ENCODE results near the gene LKAAEAR1.

LKAAEAR1 gene

GRCh38 chr20:64109831-64110391 is 25.7 kb upstream of the LKAAEAR1 start:
- Histone ChIP-seq H3K27ac (ENCODE audit: low read depth, low read length, poor library complexity, severe bottlenecking) (no peak overlapping the region), H3F3A (ENCODE audit: insufficient read depth, low read length) (no peaks in the 10 kb centered on the region), H3K36me3 (ENCODE audit: insufficient read depth, low read length) (no peaks in the 10 kb centered on the region), H3K9ac (ENCODE audit: low read length) (no peak overlapping the region), H3K9me3 (ENCODE audit: low read length) (no peaks in the 10 kb centered on the region), H2AFZ (ENCODE audit: low read length) (no peak overlapping the region), H3K9me2 (ENCODE audit: low read depth, low read length) (no peaks in the 10 kb centered on the region), H3K79me2 (ENCODE audit: insufficient read depth, low read length) (no peaks in the 10 kb centered on the region), H4K20me1 (ENCODE audit: insufficient read depth, low read length) (no peaks in the 10 kb centered on the region), H3K4me1 (ENCODE audit: insufficient read depth, low read length, severe bottlenecking) (peaks cover 16% of the 10 kb centered on the region), H3K27me3 (ENCODE audit: insufficient read depth, low read length) (peaks cover 7% of the 10 kb centered on the region; the same call in 1 of the 2 replicates), H3K4me3 (ENCODE audit: low read depth, low read length, poor library complexity, severe bottlenecking) (no peak overlapping the region), H3K4me2 (ENCODE audit: low read length) (no peak overlapping the region)
- no peak for TF ChIP-seq EZH2 (IDR thresholded peaks at IDR 0.05; ENCODE audit: borderline replicate concordance, low read length)
- TF ChIP-seq CTCF (IDR thresholded peaks at IDR 0.05; ENCODE audit: low read length): no peak

DNA sequence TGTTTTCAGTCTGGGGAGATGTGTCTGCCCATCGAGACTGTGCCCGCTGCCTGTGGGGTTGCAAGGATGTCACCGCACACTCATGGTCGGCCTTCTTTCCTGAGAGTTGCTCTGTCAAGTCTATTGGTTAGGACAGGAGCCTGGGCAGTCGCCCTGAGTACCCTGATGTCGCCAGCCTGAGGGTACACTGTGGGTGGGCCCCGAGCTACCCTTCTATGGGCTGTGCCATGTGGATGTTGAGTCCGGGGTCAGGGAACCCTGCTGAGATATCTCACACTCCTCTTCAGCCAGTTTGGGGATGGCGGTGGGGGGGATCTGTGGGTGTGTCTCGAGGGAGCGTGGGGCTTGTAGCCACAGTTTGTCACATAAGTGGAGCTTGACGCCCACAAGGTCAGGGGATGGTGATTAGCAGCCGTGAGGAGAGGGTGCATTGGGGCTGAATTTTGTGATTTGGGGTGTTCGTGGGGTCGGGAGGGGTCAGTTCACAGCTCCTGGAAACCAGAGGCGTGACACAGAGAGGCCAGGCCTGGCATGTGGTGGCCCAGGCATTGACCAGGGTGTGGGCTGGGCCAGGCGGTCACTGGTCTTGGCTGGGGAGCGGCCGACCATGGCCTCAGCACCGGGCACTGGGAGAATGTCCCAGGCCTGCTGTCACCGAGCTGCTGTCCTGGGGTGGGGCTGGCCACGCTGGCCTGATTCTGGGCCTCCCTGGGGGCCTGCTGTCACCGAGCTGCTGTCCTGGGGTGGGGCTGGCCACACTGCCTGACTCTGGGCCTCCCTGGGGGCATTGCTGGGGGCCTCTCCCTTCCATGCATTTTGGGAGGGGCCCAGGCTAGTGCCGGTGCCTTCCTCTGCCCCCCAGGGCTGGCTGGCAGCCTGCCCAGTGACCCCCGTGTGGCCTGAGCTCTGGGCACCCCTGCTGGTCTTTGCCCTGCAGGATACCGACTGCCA is 24.8 kb upstream of the LKAAEAR1 start:
- H3K4me1 ChIP-seq (ENCODE audit: insufficient read depth, low read length, severe bottlenecking): peaks cover 16% of the 10 kb centered on the region
- peaks cover 7% of the 10 kb centered on the region; the same call in 1 of the 2 replicates for H3K27me3 ChIP-seq (ENCODE audit: insufficient read depth, low read length)
- H3K4me2 ChIP-seq (ENCODE audit: low read length): peak overlapping the region; percentile 13; the same call in 1 of the 2 replicates
- no peak overlapping the region for H3K9ac ChIP-seq (ENCODE audit: low read length)
- no peaks in the 10 kb centered on the region for H3K79me2 ChIP-seq (ENCODE audit: insufficient read depth, low read length)
- no peaks in the 10 kb centered on the region for H3K36me3 ChIP-seq (ENCODE audit: insufficient read depth, low read length)
- H3K27ac ChIP-seq (ENCODE audit: low read depth, low read length, poor library complexity, severe bottlenecking): no peak overlapping the region
- no peak overlapping the region for H2AFZ ChIP-seq (ENCODE audit: low read length)
- H4K20me1 ChIP-seq (ENCODE audit: insufficient read depth, low read length): no peaks in the 10 kb centered on the region
- no peaks in the 10 kb centered on the region for H3K9me2 ChIP-seq (ENCODE audit: low read depth, low read length)
- no peaks in the 10 kb centered on the region for H3F3A ChIP-seq (ENCODE audit: insufficient read depth, low read length)
- H3K9me3 ChIP-seq (ENCODE audit: low read length): no peaks in the 10 kb centered on the region
- no peak for TF ChIP-seq CTCF (IDR thresholded peaks at IDR 0.05; ENCODE audit: low read length)
- TF ChIP-seq EZH2 (IDR thresholded peaks at IDR 0.05; ENCODE audit: borderline replicate concordance, low read length): no peak
- no peak overlapping the region for H3K4me3 ChIP-seq (ENCODE audit: low read depth, low read length, poor library complexity, severe bottlenecking)

- H3K27me3 ChIP-seq (ENCODE audit: insufficient read depth, low read length): 0 out of 2 replicates have a peak, but pooled peaks cover 7% of the 10 kb centered on the region
- H4K20me1 ChIP-seq (ENCODE audit: insufficient read depth, low read length): no peaks in the 10 kb centered on the region
- H3F3A ChIP-seq (ENCODE audit: insufficient read depth, low read length): no peaks in the 10 kb centered on the region
- H3K9ac ChIP-seq (ENCODE audit: low read length): peak overlapping the region; percentile 43; the same call in 1 of the 2 replicates
- H3K9me2 ChIP-seq (ENCODE audit: low read depth, low read length): no peaks in the 10 kb centered on the region
- H2AFZ ChIP-seq (ENCODE audit: low read length): no peak overlapping the region
- no peaks in the 10 kb centered on the region for H3K9me3 ChIP-seq (ENCODE audit: low read length)
- H3K4me3 ChIP-seq (ENCODE audit: low read depth, low read length, poor library complexity, severe bottlenecking): peak overlapping the region; percentile 35
- H3K4me1 ChIP-seq (ENCODE audit: insufficient read depth, low read length, severe bottlenecking): peaks cover 17% of the 10 kb centered on the region
- H3K36me3 ChIP-seq (ENCODE audit: insufficient read depth, low read length): no peaks in the 10 kb centered on the region
- H3K4me2 ChIP-seq (ENCODE audit: low read length): peak overlapping the region; percentile 13; the same call in 1 of the 2 replicates
- H3K27ac ChIP-seq (ENCODE audit: low read depth, low read length, poor library complexity, severe bottlenecking): peak overlapping the region; percentile 50
- no peaks in the 10 kb centered on the region for H3K79me2 ChIP-seq (ENCODE audit: insufficient read depth, low read length)
- no peak for TF ChIP-seq EZH2 (IDR thresholded peaks at IDR 0.05; ENCODE audit: borderline replicate concordance, low read length)
- TF ChIP-seq CTCF (IDR thresholded peaks at IDR 0.05; ENCODE audit: low read length): no peak
Observed at GRCh38 chr20:64107736-64108457, 23.7 kb upstream of the LKAAEAR1 start.
